GM23338 (cell line): ENCODE measurements around the gene ZNF217.

Experiments
- EZH2 ChIP-seq: fragments of 200-600 bp; sonication (generic); IDR thresholded peaks from one replicate; pipeline ENCODE4 v1.8.0; 2017; ENCODE audit warnings: antibody characterized with exemption, mild to moderate bottlenecking, low read depth; ENCODE audit not compliant: unreplicated experiment
- TF ChIP-seq, protein P1 (sequence below), 2 experiments: fragments of 200-600 bp in 1 of 2; sonication (generic) in 1 of 2; conservative IDR thresholded peaks; 2 replicates each; pipeline versions ENCODE4 v1.5.1 to v1.6.1; 2016 to 2017; ENCODE audit warnings: antibody characterized with exemption in 2 of 2, low read depth in 2 of 2, mild to moderate bottlenecking in 2 of 2, moderate library complexity in 1 of 2

DNA sequence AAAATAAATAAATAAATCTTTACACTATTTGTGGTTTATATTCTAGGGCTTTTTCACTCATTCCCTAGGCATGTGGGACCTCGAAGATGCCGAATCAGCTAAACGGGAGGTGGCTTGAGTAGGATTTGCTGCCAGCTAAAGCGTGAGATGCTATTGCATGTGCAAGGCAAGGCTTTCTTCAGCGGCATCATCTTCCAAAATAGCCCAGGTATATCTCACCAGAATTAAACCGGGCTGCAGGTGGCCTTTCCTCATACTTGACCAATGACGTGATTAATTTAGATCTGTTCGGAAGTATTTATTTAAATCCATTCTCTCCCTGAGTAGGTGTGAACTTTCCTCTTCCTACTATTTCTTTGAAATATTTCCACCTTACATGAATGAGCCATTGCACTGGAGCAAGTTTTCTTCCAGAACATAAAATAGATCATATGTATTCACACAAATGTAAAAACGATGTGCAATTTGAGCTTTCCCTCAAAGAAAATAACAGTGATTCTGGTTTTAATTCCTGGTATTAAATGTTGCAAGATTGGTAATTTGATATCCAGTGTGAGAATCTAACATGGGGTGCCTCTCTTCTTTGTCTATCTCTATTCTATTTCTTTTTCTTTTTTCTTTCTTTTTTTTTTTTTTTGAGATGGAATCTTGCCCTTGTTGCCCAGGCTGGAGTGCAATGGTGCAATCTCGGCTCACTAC lies 24.3 kb upstream of the ZNF217 start:
- no peak for TF ChIP-seq EZH2
- TF ChIP-seq, protein P1, sequence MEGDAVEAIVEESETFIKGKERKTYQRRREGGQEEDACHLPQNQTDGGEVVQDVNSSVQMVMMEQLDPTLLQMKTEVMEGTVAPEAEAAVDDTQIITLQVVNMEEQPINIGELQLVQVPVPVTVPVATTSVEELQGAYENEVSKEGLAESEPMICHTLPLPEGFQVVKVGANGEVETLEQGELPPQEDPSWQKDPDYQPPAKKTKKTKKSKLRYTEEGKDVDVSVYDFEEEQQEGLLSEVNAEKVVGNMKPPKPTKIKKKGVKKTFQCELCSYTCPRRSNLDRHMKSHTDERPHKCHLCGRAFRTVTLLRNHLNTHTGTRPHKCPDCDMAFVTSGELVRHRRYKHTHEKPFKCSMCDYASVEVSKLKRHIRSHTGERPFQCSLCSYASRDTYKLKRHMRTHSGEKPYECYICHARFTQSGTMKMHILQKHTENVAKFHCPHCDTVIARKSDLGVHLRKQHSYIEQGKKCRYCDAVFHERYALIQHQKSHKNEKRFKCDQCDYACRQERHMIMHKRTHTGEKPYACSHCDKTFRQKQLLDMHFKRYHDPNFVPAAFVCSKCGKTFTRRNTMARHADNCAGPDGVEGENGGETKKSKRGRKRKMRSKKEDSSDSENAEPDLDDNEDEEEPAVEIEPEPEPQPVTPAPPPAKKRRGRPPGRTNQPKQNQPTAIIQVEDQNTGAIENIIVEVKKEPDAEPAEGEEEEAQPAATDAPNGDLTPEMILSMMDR (conservative IDR thresholded peaks at IDR 0.05; ENCODE audit: low read depth in 2 of 2), result no peak
